NOMO-1 (cell line): Measurements from ENCODE around the gene AP2S1.
"Not testable (repeated sequence)": the region's sequence is repeated elsewhere in the genome, so short reads cannot be mapped to it uniquely, and the experiment has no call there.

Source experiments
- DNase-seq, 2 experiments: peaks; one replicate each; lab custom pipeline; 2025; ENCODE audit not compliant: unreplicated experiment in 2 of 2; lab: John Stamatoyannopoulos, UW

Gene AP2S1

GRCh38 chr19:46850228-46851203 is at the start of gene AP2S1:
AP2S1 (minus strand) TSS chr19:46850846; CDS start chr19:46850766, 80 bp downstream.
- DNase-seq = peak; percentile 81 to 96

GRCh38 chr19:46900341-46900740 is 49.7 kb upstream of the AP2S1 start:
- no peak for DNase-seq

- no peak for DNase-seq
These were observed 48.1 kb upstream of the AP2S1 start for GRCh38 chr19:46898731-46899130.

GRCh38 chr19:46896076-46896794 is 45.6 kb upstream of the AP2S1 start:
- no peak for DNase-seq

GRCh38 chr19:46892252-46893179 is 41.9 kb upstream of the AP2S1 start:
- DNase-seq = no peak

- no peak for DNase-seq
These were observed 40.0 kb upstream of the AP2S1 start for GRCh38 chr19:46890423-46891170.

GRCh38 chr19:46887240-46887782 is 36.7 kb upstream of the AP2S1 start:
- no peak for DNase-seq

- no peak for DNase-seq
These were observed 36.0 kb upstream of the AP2S1 start for GRCh38 chr19:46886546-46887239.

GRCh38 chr19:46885411-46885810 is 34.8 kb upstream of the AP2S1 start:
- no peak for DNase-seq

- not testable (repeated sequence) for DNase-seq
These were observed 32.1 kb upstream of the AP2S1 start for GRCh38 chr19:46882751-46883150.

GRCh38 chr19:46882034-46882433 is 31.4 kb upstream of the AP2S1 start:
- no peak for DNase-seq

- no peak for DNase-seq
These were observed 30.4 kb upstream of the AP2S1 start for GRCh38 chr19:46881092-46881491.

- DNase-seq = no peak
These were observed 29.8 kb upstream of the AP2S1 start for GRCh38 chr19:46880431-46880830.

GRCh38 chr19:46878613-46879375 is 28.1 kb upstream of the AP2S1 start:
- no peak for DNase-seq

- DNase-seq = no peak
These were observed 25.0 kb upstream of the AP2S1 start for GRCh38 chr19:46875657-46876056.

- no peak for DNase-seq
These were observed 24.6 kb upstream of the AP2S1 start for GRCh38 chr19:46875234-46875633.

- DNase-seq = no peak
These were observed 22.3 kb upstream of the AP2S1 start for GRCh38 chr19:46872967-46873366.

- not testable (repeated sequence) for DNase-seq
These were observed 20.5 kb upstream of the AP2S1 start for GRCh38 chr19:46871173-46871572.
